ENCODE measurements around the gene ZNF836.

DNA sequence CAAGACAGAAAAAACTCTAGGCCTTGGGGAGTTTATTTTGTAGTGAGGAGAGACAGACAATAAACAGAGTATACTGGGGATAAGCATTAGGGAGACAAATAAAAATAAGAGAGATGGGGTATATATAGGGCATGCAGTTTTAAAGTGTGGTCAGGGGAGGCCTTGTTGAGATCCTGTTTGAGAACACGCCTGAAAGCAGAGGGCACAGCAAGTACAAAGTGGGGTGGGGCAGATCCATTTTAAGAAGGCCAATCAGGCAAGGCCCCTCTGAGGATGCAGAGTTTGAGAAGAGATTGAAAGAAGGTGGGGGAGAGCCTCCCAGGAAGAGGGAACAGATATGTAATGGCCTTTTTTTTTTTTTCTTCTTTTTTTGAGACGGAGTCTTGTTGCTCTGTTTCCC, 20.5 kb upstream of the ZNF836 start:
- no peak for TF ChIP-seq POLR2A (IDR thresholded peaks at IDR 0.05)
- TF ChIP-seq, protein P1, sequence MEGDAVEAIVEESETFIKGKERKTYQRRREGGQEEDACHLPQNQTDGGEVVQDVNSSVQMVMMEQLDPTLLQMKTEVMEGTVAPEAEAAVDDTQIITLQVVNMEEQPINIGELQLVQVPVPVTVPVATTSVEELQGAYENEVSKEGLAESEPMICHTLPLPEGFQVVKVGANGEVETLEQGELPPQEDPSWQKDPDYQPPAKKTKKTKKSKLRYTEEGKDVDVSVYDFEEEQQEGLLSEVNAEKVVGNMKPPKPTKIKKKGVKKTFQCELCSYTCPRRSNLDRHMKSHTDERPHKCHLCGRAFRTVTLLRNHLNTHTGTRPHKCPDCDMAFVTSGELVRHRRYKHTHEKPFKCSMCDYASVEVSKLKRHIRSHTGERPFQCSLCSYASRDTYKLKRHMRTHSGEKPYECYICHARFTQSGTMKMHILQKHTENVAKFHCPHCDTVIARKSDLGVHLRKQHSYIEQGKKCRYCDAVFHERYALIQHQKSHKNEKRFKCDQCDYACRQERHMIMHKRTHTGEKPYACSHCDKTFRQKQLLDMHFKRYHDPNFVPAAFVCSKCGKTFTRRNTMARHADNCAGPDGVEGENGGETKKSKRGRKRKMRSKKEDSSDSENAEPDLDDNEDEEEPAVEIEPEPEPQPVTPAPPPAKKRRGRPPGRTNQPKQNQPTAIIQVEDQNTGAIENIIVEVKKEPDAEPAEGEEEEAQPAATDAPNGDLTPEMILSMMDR (IDR thresholded peaks at IDR 0.05), result no peak

All from uterus (tissue), 2 donors.